ENCODE results near the gene EYS. TPM values are rescaled to one million over a fixed set of nuclear protein-coding genes. Genes with fewer than 3 reads are reported as not detected.

EYS gene
- total RNA-seq, 1 experiment from 2014 or later = not detected

DNA sequence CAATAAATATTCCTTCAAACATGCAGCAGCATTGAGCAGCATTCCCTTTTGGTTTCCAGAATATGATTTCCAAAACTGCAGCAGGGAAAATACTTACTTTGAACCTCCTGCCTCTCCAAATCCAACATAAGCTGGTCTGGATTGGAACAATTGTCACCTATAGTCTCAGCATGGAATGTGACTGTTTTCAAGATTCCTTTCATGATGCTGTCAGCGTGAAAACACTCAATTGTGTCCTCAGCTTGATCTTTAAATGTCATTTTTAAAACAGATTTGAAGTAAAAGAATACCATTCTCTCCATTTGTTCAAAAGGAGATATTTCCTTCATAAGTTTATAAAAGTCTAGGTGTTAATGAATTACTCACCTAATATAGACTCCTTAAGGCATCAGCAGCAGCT is 993.9 kb downstream of the EYS start:
- no peaks in the 10 kb centered on the region for H3K79me2 ChIP-seq (ENCODE audit: insufficient read depth, low read length)
- no peaks in the 10 kb centered on the region for H3K4me1 ChIP-seq (ENCODE audit: control insufficient read depth in 1 of 2, insufficient read depth in 2 of 2, low read length in 2 of 2)
- ATAC-seq (no peak), DNase-seq (ENCODE audit: low read depth, low spot score) (no peak)
- no peaks in the 10 kb centered on the region for H3K9me2 ChIP-seq (ENCODE audit: insufficient read depth)
- no peak overlapping the region for H3K4me3 ChIP-seq (replicated peaks in 1 of 2; ENCODE audit: low read depth in 1 of 2, low read length in 2 of 2)
- intact Hi-C loops (cut with micrococcal nuclease) = no loop called here
- H3K27me3 ChIP-seq (ENCODE audit: insufficient read depth, low read length) = no peaks in the 10 kb centered on the region
- TF ChIP-seq, protein P1, sequence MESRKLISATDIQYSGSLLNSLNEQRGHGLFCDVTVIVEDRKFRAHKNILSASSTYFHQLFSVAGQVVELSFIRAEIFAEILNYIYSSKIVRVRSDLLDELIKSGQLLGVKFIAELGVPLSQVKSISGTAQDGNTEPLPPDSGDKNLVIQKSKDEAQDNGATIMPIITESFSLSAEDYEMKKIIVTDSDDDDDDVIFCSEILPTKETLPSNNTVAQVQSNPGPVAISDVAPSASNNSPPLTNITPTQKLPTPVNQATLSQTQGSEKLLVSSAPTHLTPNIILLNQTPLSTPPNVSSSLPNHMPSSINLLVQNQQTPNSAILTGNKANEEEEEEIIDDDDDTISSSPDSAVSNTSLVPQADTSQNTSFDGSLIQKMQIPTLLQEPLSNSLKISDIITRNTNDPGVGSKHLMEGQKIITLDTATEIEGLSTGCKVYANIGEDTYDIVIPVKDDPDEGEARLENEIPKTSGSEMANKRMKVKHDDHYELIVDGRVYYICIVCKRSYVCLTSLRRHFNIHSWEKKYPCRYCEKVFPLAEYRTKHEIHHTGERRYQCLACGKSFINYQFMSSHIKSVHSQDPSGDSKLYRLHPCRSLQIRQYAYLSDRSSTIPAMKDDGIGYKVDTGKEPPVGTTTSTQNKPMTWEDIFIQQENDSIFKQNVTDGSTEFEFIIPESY (IDR thresholded peaks at IDR 0.05; ENCODE audit: extremely low read depth, insufficient replicate concordance, low read length) = no peak
- TF ChIP-seq EZH2phosphoT487 (IDR thresholded peaks at IDR 0.05; ENCODE audit: borderline replicate concordance) (no peak), FOSL1 (IDR thresholded peaks at IDR 0.05; ENCODE audit: low read depth) (no peak), REST (IDR thresholded peaks at IDR 0.05; ENCODE audit: low read depth) (no peak), EGR1 (IDR thresholded peaks at IDR 0.05; ENCODE audit: low read depth) (no peak), ZNF274 (IDR thresholded peaks at IDR 0.05; ENCODE audit: low read depth, low read length) (no peak), CEBPB (IDR thresholded peaks at IDR 0.05; ENCODE audit: low read depth) (no peak), JUND (IDR thresholded peaks at IDR 0.05) (no peak), CBX3 (IDR thresholded peaks at IDR 0.05; ENCODE audit: low read depth) (no peak)
- TF ChIP-seq, protein P2, sequence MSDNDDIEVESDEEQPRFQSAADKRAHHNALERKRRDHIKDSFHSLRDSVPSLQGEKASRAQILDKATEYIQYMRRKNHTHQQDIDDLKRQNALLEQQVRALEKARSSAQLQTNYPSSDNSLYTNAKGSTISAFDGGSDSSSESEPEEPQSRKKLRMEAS (IDR thresholded peaks at IDR 0.05) = no peak
- no peaks in the 10 kb centered on the region for H4K20me1 ChIP-seq (ENCODE audit: insufficient read depth)
- no peak overlapping the region for H2AFZ ChIP-seq (ENCODE audit: low read depth, low read length, poor library complexity, severe bottlenecking)
- no peaks in the 10 kb centered on the region for H3K36me3 ChIP-seq (ENCODE audit: control insufficient read depth in 1 of 2, insufficient read depth in 2 of 2, low read length in 2 of 2)
- H3K4me2 ChIP-seq (ENCODE audit: low read length) = no peak overlapping the region
- POLR2A ChIA-PET = no interaction called here
- RAD21 ChIA-PET (ENCODE audit: low non-redundant PET in 1 of 2, low total read pairs in 2 of 2, uncharacterized antibody in 2 of 2, unreplicated experiment in 2 of 2) = no interaction called here
- BruUV-seq (replicated peaks) = no TSS peak
- no peak overlapping the region for H3K27ac ChIP-seq (ENCODE audit: low read depth, low read length)
- no peak overlapping the region for H3K9ac ChIP-seq (ENCODE audit: low read length)
- peaks cover 11 to 17% of the 10 kb centered on the region in 2 experiments; a peak in 2 of 4 replicates for H3K9me3 ChIP-seq (ENCODE audit: control insufficient read depth in 1 of 2, insufficient read depth in 1 of 2, low read depth in 1 of 2, low read length in 2 of 2)
- CTCF ChIA-PET = no interaction called here
